T-helper 1 cell treated with Interleukin-12 subunit alpha and Interleukin-12 subunit beta and Interleukin-4 antibody, amounts not matched to agents 30 ng/mL and 1 ng/mL, for 36 hours (primary cell): Measurements from ENCODE around the gene STOML1. TPM values are rescaled to one million over a fixed set of nuclear protein-coding genes. Genes with fewer than 3 reads are reported as not detected.

Experiments used
- intact Hi-C: fragments of 100-400 bp; cut with micrococcal nuclease; formaldehyde crosslinking; loops from one replicate; pipeline ENCODE4 v1.15.1; 2024
- total RNA-seq: library from RNA; stranded (reverse); gene quantifications from 2 replicates; pipeline ENCODE4 v1.2.3, GENCODE V29; 2022

STOML1 gene, protein sequence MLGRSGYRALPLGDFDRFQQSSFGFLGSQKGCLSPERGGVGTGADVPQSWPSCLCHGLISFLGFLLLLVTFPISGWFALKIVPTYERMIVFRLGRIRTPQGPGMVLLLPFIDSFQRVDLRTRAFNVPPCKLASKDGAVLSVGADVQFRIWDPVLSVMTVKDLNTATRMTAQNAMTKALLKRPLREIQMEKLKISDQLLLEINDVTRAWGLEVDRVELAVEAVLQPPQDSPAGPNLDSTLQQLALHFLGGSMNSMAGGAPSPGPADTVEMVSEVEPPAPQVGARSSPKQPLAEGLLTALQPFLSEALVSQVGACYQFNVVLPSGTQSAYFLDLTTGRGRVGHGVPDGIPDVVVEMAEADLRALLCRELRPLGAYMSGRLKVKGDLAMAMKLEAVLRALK
- total RNA-seq, result 10.6 and 11.7 TPM in 2 replicates

DNA sequence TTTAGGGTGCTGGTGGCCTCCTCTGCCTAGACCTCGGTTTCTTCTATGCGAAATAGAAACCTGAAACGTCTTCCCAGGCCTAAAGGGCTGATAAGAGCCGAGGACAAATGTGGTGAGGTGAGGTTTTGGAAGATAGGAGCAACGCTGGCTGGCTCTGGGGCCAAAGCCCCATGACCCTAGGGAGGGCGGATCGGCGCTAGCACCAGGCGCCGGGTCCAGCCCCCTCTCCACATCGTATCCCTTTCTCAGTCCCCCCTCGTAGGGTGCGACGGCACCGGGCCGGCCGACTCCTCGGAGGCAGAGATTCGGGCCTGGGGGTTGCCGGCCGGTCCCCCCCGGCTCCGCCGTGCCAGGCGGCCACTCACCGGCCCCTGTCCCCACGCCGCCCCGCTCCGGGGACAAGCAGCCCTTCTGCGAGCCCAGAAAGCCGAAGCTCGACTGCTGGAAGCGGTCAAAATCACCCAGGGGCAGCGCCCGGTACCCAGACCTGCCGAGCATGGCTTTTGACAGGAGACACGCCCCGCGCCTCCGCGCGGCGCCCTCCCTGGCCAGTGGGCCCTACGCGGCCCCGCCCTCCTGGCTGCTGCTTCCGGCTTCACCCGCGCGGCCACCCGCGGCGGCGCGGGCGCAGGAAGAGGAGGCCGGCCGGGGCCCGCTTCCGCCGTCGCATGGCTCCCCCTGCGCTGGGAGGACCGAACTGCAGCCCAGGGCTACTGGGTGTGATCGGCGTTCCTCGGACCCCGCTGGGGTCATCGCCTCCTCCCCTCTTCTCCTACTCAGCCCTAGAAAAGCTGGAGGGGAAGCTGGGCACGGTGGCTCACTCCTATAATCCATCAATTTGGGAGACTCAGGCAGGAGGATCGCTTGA, at the start of gene STOML1:
STOML1 (minus strand) TSS at position 570 of the 868 bp plus-strand sequence; CDS start at position 498, 72 bp downstream.
- intact Hi-C loops, result loop anchor here (5.0 to 10.0 kb wide), 4 partner anchors 357 to 1875 kb away; partner anchors contain the start of genes ARIH1, EDC3, MYO9A and NPTN

DNA sequence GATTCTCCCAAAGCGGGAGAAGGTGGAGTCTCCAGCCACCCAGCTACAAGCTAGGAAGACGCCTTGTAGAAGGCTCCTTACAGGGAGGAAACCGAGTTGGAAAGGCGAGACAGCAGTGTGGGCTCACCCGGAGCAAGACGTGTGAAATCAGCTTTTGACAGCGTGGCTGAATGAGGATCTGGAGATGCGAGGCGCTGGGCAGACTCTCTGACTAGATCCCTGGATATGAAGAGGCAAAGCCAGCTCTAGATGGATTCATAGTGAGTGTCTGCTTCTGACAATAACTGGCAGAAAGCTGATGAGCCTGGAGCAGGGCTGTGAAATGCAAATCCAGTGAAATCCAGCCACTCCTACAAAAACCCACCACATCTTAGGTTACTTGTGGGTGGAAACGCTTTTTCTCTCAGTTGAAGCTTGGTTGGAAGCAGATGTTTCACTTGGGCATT, 49.2 kb upstream of the STOML1 start:
- intact Hi-C loops, result no loop called here

DNA sequence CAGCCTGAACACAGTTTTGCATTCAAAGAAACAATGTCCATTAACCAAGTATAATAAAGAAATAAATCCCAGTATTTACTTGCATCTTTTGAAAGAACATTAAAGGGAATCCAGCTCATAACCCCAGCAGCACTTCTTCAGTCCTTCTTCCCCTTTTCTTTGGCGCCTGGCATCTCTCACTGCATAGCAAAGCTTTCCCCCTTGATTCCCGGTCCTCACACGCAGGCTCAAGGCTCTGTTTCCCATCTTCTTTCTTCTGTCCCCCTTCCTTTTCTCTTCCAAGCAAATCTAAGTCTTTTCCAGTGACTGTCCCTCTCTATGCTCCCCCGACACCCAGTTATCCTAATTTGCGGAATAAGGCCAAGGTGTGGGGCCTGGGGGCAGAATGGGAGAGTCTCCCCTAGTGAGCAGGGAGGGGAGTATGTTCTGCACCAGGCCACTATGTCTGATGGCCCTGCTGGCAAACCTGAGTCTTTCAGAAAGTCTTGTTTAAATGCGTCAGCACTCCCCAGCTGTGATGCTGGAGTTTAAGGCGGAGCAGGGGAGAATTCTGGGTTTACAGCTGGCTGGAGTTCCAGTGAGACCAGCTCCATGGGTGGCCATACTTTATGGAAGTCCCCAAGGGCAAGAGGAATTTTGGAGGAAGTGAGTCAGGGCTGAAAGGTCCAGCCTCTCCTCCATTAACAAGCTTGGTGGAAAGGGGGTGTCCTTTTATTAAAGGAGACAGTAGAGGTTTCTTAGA, 48.2 kb upstream of the STOML1 start:
- intact Hi-C loops, result no loop called here

DNA sequence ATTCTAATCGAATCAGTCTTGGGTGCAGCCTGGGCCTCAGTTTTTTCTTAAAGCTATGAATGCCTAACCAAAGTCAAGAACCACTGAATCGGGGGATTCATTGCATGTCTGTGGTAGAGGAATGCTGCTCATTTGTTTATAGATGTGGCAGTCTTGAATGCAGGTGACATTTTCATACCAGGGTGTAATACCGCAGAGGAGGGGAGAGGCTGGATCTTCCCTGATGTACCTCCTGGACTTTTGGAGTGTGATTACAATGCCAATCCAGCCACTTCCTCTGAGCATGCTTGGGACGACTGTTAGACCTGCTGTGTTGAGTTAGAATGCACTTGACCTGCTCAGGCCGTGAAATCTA, 47.5 kb upstream of the STOML1 start:
- intact Hi-C loops, result no loop called here

DNA sequence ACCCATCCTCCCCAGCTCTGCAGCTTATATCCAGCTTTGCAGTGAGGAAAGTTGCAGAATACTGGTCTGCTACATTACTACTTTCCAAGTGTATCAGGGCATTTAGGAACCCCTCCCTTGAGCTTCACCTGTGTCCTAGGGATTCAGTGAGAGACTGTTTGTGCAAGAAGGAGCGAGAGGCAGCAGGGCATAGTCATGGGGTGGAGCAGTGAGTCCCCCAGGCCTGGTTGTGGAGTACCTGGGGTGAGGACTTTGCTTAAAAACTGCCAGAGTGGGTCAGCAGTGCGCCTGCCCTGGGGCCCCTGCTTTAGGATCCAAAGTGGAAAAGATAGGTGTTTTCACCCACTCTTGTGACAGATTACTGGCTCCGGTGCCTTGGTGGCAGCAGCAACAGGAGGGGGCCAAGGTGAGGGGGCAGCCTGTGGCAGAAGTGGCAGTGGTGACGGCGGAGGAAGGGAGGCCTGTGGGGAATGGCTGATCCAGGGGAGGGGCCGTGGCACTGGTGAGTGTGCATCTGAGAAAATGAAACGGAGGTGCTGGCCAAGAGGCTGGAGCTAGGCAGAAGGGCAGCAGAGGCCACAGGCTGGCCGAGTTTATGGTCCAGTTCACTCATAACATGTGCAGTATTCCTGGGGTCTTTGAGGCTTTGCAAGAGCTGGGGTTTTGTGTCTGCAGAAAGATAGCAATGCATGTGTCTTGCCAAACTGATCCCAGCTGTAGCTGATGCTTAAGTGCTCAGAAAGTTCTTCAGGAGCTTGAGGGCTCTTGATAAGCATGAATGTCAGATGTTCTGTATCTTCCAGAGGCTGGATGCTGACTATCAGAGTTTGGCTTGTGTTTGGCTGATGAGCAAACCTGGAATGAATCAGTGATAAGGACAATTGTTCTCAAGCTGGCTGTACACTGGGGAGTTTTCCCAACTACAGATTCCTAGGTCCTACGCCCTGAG, 46.9 kb upstream of the STOML1 start:
- intact Hi-C loops, result no loop called here

DNA sequence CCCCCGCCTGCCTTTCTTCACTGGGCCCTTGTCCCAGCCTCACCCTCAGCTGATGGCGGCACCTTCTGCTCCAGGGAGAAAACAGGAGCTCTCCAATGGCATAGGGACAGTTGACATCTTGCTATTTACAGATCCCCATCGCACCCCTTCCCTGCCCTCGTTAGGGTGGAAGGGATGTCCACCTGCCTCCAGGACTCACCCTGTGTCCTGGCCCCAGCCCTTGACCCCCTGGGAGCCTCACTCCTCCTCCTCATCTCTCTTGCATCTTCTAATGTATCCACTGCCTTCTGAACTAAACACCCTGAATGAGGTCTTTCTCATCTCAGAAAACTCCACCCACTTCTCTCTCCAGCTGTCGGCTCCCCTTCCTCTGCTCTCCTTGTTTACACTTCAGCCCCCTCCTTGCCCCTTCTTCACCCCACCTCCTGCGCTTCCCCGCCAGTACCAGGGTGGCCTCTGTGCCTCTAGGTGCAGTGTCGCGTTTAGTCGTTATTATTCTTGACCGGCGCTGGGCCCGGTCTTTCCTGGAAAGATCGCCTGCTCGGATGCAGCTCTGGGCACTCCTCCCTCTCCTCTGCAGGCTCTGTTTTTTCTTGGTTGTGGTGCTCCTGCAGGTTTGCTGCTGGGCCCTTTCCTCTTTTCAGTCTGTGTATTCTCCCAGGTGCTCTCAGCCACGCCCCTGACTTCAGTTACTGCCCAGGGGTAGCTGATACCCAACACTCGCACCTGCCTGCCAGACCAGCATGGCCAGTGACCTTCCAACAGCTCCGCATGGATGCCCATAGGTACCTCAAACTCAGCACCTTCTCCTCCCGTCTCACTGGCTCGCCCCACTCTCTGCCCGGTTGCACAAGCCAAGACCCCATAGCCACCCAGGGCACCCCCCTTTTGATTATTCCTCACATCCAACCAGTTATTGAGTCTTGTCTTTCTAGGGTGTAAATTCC, 45.3 kb upstream of the STOML1 start:
- intact Hi-C loops, result no loop called here

DNA sequence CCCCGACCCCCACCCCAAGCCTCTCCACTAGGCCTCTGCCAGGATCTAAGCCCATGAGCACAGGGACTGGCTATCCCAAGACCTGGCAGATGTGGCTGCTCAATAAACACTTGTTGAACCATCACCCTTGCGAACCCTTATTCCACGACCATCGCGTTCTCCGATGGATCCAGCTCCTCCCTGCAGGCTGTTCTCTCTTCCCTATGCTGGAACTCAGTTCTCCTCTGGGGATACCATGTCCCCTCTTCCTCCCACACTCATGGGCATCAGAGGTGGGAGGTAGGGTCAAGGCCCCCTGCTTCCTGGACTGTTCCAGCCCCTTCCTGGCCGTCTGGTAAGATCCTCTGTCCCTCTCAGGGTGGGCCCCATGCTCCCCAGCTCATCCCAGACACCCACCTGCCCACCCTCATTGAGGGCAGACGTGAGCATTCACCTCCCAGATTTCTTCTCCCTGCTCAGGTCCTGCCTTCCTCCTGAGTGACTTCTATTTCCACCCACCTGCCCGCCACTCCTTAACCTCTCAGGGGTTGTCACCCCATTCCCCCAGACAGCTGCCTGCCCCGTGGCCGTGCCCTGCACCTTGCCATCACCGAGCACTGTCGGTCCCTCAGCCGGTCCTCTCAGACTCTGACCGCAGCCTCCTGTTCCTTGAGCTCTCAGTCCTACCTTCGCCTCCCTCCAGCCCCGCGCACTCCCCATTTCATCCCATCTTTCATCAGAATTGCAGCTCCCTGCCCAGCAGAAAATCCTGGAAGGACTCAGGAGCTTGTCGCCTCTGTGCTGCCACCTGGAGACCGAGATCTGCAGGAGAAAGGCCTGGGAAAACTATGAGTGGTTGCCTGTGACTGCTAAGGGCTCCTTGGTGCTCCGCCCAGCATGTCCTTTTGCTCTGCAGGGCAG, 44.4 kb upstream of the STOML1 start:
- intact Hi-C loops, result no loop called here

DNA sequence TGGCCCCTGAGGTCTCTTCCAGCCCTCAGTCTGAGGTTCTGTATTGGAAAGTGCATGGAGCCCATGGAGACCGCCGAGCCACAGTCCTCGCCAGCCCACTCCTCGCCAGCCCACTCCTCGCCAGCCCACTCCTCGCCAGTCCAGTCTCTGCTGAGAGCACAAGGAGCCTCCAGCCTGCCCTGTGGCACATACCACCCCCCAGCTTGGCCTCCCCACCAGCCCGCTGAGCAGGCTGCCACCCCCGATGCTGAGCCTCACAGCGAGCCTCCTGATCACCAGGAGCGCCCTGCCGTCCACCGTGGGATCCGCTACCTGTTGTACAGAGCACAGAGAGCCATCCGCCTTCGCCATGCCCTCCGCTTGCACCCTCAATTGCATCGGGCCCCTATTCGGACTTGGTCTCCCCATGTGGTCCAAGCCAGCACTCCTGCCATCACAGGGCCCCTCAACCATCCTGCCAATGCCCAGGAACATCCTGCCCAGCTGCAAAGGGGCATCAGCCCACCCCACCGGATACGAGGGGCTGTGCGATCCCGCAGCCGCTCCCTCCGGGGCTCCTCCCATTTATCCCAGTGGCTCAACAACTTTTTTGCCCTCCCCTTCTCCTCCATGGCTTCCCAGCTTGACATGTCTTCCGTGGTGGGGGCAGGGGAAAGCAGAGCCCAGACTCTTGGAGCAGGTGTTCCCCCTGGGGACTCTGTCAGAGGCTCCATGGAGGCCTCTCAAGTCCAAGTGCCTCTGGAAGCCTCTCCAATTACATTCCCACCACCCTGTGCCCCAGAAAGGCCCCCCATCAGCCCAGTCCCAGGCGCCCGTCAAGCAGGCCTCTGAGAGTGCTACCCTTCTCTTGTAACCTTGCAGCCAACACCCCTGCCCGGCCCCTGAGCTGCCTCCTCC, 43.3 kb upstream of the STOML1 start:
- intact Hi-C loops, result no loop called here

DNA sequence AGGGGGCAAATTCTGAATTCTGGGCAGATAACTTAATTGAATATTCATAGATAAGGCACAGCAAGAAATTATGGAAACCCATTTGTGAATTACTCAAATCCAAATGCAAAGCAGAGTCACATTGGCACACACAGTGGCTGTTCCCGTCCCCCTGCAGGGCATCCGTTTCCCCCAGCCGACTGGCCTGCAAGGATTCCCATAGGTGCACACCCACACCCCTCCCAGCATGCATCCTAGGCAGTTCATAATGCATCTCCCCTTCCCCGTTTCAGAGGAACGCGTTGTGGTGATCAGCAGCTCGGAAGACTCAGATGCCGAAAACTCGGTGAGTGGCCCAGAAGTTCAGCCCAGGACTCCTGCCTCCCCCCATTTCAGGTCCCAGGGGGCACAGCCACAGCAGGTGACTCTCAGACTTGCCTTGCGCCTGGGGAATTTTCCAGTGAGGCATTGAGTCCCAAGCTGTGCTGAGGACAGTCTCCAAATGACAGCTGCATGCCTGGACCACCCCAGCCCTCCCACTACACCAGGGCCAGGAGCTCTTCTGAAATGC, 42.2 kb upstream of the STOML1 start:
- intact Hi-C loops, result no loop called here

DNA sequence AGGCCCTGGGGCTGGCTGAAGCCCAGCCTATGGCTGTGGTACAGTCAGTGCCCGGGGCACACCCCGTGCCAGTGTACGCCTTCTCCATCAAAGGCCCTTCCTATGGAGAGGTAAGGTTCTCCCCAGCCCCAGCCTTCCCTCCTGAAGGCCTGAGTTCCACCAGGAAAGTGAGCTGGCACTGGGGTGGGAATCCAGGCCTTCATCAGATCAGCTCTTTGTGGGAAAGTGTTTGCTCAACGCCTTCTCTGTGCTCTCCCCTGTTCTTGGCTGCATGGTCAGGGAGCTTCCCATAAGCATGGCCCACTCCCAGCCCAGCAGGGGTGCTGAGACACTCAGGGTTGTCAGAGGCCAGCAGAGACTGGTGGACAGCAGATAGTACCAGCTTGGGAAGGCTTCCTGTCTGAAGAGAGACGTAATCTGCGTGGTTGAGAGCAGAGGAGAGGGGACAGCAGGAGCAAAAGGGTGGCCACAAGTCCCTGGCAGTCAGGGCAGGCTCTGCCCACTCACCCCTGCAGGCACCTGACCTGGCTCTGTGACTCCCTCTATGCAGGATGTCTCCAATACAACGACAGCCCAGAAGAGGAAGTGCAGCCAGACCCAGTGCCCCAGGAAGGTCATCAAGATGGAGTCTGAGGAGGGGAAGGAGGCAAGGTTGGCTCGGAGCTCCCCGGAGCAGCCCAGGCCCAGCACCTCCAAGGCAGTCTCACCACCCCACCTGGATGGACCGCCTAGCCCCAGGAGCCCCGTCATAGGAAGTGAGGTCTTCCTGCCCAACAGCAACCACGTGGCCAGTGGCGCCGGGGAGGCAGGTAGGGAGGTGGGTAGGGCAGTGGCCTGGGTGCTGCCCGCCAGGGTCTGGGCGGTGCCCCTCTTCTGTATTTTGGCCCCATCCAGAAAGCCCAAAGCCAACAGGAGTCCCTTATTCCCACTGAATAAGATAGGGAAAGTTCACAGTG, 40.8 kb upstream of the STOML1 start:
- intact Hi-C loops, result no loop called here

DNA sequence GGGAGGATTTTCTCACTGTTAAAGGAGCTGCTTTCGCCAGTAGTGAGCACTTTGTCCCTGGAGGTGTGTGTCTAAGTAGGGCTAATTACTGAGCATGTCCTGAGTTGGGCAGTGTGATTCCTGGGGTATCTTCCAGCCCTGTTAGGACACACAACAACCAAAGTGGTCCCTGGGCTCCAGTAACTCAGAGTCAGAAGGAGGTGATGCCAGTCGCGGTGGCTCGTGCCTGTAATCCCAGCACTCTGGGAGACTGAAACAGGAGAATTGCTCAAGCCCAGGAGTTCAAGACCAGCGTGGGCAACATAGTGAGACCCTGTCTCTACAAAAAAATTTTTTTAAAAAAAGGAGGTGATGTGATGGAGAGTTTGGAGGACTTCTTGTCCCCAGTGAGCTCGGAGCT, 40.0 kb upstream of the STOML1 start:
- intact Hi-C loops, result no loop called here

DNA sequence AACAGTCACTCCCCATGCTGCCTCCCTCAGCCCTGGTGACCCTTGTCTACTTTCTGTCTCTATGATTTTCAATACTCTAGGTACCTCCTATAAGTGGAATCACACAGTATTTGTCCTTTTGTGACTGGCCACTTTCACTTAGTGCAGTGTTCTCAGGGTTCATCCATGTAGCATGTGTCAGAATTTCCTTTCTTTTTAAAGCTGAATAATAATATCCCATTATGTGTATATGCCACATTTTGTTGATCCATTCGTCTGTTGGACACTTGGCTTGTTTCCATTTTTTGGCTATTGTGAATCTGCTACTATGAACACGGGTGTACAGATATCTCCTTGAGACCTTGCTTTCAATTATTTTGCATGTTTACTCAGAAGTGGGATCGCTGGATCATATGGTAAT, 36.6 kb upstream of the STOML1 start:
- intact Hi-C loops, result no loop called here

DNA sequence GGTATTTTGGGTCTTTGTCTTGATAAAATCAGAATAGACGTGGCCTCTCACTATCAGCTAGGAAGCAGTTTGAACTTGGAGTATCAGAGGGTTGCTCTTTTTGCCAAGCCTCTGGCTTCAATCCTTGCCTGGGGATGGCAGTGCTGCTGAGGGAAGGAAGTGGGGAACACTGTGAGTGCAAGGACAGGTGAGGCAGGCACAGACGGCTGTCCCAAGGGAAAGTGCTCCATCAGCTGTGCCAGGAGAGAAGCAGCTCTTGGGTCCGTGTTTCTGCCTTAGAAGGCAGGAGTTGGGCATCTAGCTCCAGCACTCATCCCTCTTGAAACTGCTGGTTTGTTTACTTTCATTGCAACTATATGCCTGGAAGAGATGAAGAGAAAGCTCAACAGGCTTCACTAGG, 35.6 kb upstream of the STOML1 start:
- intact Hi-C loops, result no loop called here

DNA sequence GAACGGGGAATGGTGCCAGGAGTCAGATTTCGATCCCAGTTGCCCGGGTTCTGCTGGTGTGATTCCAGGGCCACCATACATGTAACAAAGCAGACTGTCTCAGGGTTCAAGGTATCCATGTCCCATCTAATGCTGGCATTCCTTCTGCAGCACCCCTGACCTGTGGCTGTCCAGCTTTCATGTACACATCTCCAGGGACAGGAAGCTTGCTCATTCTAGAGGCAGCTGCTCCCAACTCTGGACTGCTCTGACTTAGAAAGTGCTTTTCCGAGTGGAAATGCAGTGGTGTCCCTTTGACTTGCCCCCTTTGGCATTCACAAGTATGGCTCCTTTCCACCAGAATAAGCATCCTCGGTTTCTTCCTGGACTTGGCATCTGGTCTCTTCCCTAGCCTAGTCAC, 33.3 kb upstream of the STOML1 start:
- intact Hi-C loops, result no loop called here

DNA sequence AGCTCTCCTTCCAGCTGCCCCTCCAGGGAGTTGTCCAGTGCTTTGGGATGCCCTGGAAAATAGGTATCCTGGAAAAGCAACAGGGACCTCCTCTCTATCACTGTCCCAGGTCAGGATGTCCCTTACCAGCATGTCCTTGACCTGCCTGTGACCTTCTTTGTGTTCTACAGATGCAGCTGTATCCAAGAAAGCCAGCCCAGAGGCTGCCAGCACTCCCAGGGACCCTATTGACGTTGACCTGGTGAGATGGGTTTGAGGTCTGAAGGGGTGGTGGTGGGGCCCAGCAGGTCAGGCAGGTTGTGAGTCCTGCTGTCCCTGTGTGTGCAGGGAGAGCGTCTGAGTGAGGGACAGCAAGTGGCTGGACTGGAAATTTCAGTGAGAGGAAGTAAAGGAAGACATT, 32.6 kb upstream of the STOML1 start:
- intact Hi-C loops, result no loop called here
